Brain pericyte (primary cell): ENCODE results near the gene GRIA3.
"Not testable (repeated sequence)": the region's sequence is repeated elsewhere in the genome, so short reads cannot be mapped to it uniquely, and the experiment has no call there.

Source experiments
- DNase-seq: peaks from one replicate; pipeline ENCODE4 v3.0.0-alpha.2; 2012; ENCODE audit warnings: low read depth, low spot score

The GRIA3 gene

GRCh38 chrX:123454712-123455431, 270.8 kb downstream of the GRIA3 start:
- no peak for DNase-seq

GRCh38 chrX:123455693-123456092, 271.6 kb downstream of the GRIA3 start:
- DNase-seq = no peak

- no peak for DNase-seq
These were observed 280.6 kb downstream of the GRIA3 start for GRCh38 chrX:123464709-123465108.

- no peak for DNase-seq
These were observed 284.4 kb downstream of the GRIA3 start for GRCh38 chrX:123468481-123468880.

GRCh38 chrX:123475068-123475724, 291.1 kb downstream of the GRIA3 start:
- DNase-seq = no peak

GRCh38 chrX:123476611-123477219, 292.6 kb downstream of the GRIA3 start:
- DNase-seq = no peak

GRCh38 chrX:123477673-123478072, 293.6 kb downstream of the GRIA3 start:
- DNase-seq = no peak

GRCh38 chrX:123481913-123482851, 298.1 kb downstream of the GRIA3 start:
- DNase-seq = no peak

- DNase-seq = no peak
These were observed 302.2 kb downstream of the GRIA3 start for GRCh38 chrX:123486297-123486696.

GRCh38 chrX:123487236-123487635, 303.2 kb downstream of the GRIA3 start:
- no peak for DNase-seq

DNA sequence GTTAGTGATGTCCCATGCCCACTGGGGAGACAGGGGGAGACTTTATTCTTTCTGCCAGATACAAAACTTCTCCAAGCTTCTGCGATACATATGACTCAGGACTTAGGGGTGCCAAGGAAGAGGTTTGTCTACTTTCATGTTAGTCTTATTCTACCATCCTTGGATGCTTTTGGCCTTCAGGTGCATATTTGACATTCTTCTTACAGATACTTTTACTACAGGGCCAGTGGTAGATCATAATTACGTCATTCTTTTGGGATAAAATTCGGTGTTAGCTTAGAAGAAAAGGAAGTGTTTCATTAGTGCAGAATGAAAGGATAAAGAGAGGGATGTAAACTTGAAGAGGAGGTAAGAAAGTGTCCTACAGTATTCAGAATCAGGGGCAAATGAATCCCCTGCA, 303.6 kb downstream of the GRIA3 start:
- DNase-seq = no peak

GRCh38 chrX:123489011-123489410, 304.9 kb downstream of the GRIA3 start:
- no peak for DNase-seq

- DNase-seq = no peak
These were observed 309.8 kb downstream of the GRIA3 start for GRCh38 chrX:123493857-123494256.

DNA sequence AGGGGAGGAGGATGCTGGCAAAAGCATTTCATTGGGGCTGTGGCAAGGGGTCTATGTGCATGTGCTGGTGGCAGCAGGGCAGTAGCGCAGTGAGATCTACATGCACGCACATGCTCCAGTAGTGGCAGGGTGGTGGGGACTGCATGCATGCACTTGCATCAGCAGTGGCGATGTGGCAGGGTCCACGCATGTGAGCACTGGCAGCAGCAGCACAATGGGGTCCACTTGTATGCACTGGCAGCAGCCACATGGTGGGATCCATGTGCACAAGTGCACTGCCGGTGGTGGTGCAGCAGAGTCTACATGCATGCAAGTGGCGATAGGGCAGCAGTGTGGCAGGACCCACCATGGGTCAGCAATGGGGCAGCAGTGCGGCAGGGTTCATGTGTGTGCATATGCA, 315.7 kb downstream of the GRIA3 start:
- no peak for DNase-seq

GRCh38 chrX:123504047-123504446, 320.0 kb downstream of the GRIA3 start:
- DNase-seq = no peak

DNA sequence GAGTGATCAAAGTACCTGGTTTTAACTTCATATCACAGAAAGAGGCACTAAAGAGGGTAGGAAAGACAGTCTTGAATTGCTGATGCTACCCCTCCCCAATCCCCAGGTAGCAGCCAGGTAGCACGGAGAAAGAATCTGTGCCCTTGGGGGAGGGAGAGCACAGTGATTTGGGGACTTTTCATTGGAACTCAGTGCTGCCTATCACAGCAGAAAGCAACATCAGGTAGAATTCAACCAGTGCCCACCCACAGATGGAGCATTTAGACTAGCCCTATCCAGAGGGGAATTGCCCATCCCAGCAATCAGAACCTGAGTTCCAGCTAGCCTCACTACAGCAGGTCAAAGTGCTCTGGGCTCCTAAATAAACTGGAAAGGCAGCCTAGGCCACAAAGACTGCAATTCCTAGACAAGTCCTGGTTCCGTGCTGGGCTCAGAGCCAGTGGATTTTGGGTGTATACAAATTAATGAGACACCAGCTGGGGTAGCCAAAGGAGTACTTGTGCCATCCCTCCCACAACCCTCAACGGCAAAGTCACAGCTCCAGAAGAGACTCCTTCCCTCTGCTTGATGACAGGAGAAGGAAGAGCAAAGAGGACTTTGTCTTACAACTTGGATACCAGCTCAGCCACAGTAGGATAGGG, 320.7 kb downstream of the GRIA3 start:
- no peak for DNase-seq

- no peak for DNase-seq
These were observed 329.7 kb downstream of the GRIA3 start for GRCh38 chrX:123513585-123514278.

- not testable (repeated sequence) for DNase-seq
These were observed 330.2 kb downstream of the GRIA3 start for GRCh38 chrX:123514279-123514640.

GRCh38 chrX:123518791-123519190, 334.7 kb downstream of the GRIA3 start:
- DNase-seq = no peak

GRCh38 chrX:123525123-123525725, 341.1 kb downstream of the GRIA3 start:
- DNase-seq = no peak
